HCT116 (cell line): Measurements from ENCODE around the gene PSD.

Source experiments
- CEBPB ChIP-seq: IDR thresholded peaks from 2 replicates; pipeline ENCODE4 v1.6.1; 2012; ENCODE audit warnings: low read depth
- CTCF ChIP-seq, 3 experiments: fragments of 200-600 bp in 1 of 3; sonication (generic) in 1 of 3; IDR thresholded peaks in 2 of 3; conservative IDR thresholded peaks in 1 of 3; 2 replicates each; pipeline ENCODE4 v1.5.1; 2012 to 2017; ENCODE audit warnings: low read depth in 2 of 3, low read length in 2 of 3, antibody characterized with exemption in 1 of 3, borderline replicate concordance in 1 of 3, control low read depth in 1 of 3, mild to moderate bottlenecking in 1 of 3, mixed read lengths in 1 of 3, mixed run types in 1 of 3, moderate library complexity in 1 of 3; ENCODE audit not compliant: insufficient read depth in 1 of 3
- EGR1 ChIP-seq: IDR thresholded peaks from 2 replicates; pipeline ENCODE4 v1.6.1; 2012; ENCODE audit warnings: low read depth
- EZH2 ChIP-seq: fragments of 200-600 bp; sonication (generic); IDR thresholded peaks from 2 replicates; pipeline ENCODE4 v1.6.1; 2017; ENCODE audit warnings: antibody characterized with exemption, mixed run types
- EZH2phosphoT487 ChIP-seq: fragments of 200-600 bp; IDR thresholded peaks from 2 replicates; pipeline ENCODE4 v1.6.1; 2018; ENCODE audit warnings: antibody characterized with exemption, borderline replicate concordance
- POLR2A ChIP-seq: IDR thresholded peaks from 2 replicates; pipeline ENCODE4 v1.7.0; 2011; ENCODE audit warnings: borderline replicate concordance; ENCODE audit not compliant: insufficient read depth, insufficient read length; ENCODE audit errors: extremely low read depth
- POLR2AphosphoS5 ChIP-seq: IDR thresholded peaks from 2 replicates; pipeline ENCODE4 v1.6.1; 2011; ENCODE audit warnings: mild to moderate bottlenecking, low read depth, low read length, moderate library complexity
- RAD21 ChIP-seq: IDR thresholded peaks from 2 replicates; pipeline ENCODE4 v1.6.1; 2012; ENCODE audit warnings: low read depth, mild to moderate bottlenecking
- SIN3A ChIP-seq: IDR thresholded peaks from 2 replicates; pipeline ENCODE4 v1.6.1; 2012; ENCODE audit warnings: low read depth
- TCF7L2 ChIP-seq: IDR thresholded peaks from 2 replicates; pipeline ENCODE4 v1.7.0; 2011; ENCODE audit warnings: borderline replicate concordance, inconsistent platforms; ENCODE audit not compliant: insufficient read depth, insufficient read length; ENCODE audit errors: extremely low read depth
- YY1 ChIP-seq: IDR thresholded peaks from 2 replicates; pipeline ENCODE4 v1.6.1; 2011; ENCODE audit warnings: low read length, low read depth, moderate library complexity, mild to moderate bottlenecking; ENCODE audit not compliant: insufficient replicate concordance; ENCODE audit errors: extremely low read depth
- ZBTB33 ChIP-seq: IDR thresholded peaks from 2 replicates; pipeline ENCODE4 v1.6.1; 2011; ENCODE audit warnings: mild to moderate bottlenecking, low read length, moderate library complexity; ENCODE audit not compliant: insufficient replicate concordance; ENCODE audit errors: extremely low read depth
- ZFX ChIP-seq: fragments of 450-650 bp; IDR thresholded peaks from 2 replicates; pipeline ENCODE4 v1.6.1; 2017

- no peak for TF ChIP-seq POLR2A
- no peak for TF ChIP-seq EZH2phosphoT487
- no peak for TF ChIP-seq CTCF (IDR thresholded peaks at IDR 0.05 in 2 of 3, conservative IDR thresholded peaks at IDR 0.05 in 1 of 3; ENCODE audit: borderline replicate concordance in 1 of 3, insufficient read depth in 1 of 3, low read depth in 2 of 3, low read length in 2 of 3)
- no peak for TF ChIP-seq RAD21
- TF ChIP-seq YY1: no peak
- TF ChIP-seq EZH2: no peak
- TF ChIP-seq SIN3A: no peak
- no peak for TF ChIP-seq POLR2AphosphoS5
- TF ChIP-seq ZFX: no peak
- TF ChIP-seq TCF7L2: no peak
- TF ChIP-seq ZBTB33: no peak
- no peak for TF ChIP-seq CEBPB
- no peak for TF ChIP-seq EGR1
Observed at GRCh38 chr10:102389894-102390293, 28.7 kb downstream of the PSD start.
